HG03135 (cell line): ENCODE results near the gene ADGRD1.

Source experiments
- ATAC-seq: cut with Tn5 transposase; IDR thresholded peaks from one replicate; pipeline ENCODE4 v1.9.1; 2021; ENCODE audit warnings: mild to moderate bottlenecking, moderate library complexity; ENCODE audit not compliant: unreplicated experiment

The ADGRD1 gene

GRCh38 chr12:131130311-131130911, 176.7 kb downstream of the ADGRD1 start:
- ATAC-seq = no peak

GRCh38 chr12:131131077-131131807, 177.5 kb downstream of the ADGRD1 start:
- ATAC-seq = no peak

- ATAC-seq = no peak
Observed at GRCh38 chr12:131131808-131132117, 178.1 kb downstream of the ADGRD1 start.

GRCh38 chr12:131132118-131132892, 178.6 kb downstream of the ADGRD1 start:
- no peak for ATAC-seq

- no peak for ATAC-seq
Observed at GRCh38 chr12:131133015-131133905, 179.6 kb downstream of the ADGRD1 start.

- ATAC-seq = no peak
Observed at GRCh38 chr12:131133994-131134393, 180.3 kb downstream of the ADGRD1 start.

- ATAC-seq = no peak
Observed at GRCh38 chr12:131134523-131135310, 181.0 kb downstream of the ADGRD1 start.

GRCh38 chr12:131135311-131135785, 181.6 kb downstream of the ADGRD1 start:
- ATAC-seq = no peak

GRCh38 chr12:131135786-131136538, 182.3 kb downstream of the ADGRD1 start:
- ATAC-seq = no peak

GRCh38 chr12:131136539-131136872, 182.8 kb downstream of the ADGRD1 start:
- no peak for ATAC-seq

GRCh38 chr12:131137009-131137835, 183.5 kb downstream of the ADGRD1 start:
- no peak for ATAC-seq

- no peak for ATAC-seq
Observed at GRCh38 chr12:131137836-131138637, 184.3 kb downstream of the ADGRD1 start.

GRCh38 chr12:131138638-131139362, 185.1 kb downstream of the ADGRD1 start:
- ATAC-seq = no peak

GRCh38 chr12:131139363-131140068, 185.8 kb downstream of the ADGRD1 start:
- no peak for ATAC-seq

GRCh38 chr12:131140069-131140435, 186.3 kb downstream of the ADGRD1 start:
- no peak for ATAC-seq

- ATAC-seq = no peak
Observed at GRCh38 chr12:131140697-131141096, 187.0 kb downstream of the ADGRD1 start.

- ATAC-seq = no peak
Observed at GRCh38 chr12:131141514-131141913, 187.8 kb downstream of the ADGRD1 start.
